Activated naive CD4-positive, alpha-beta T cell treated with anti-CD3 and anti-CD28 coated beads, Interleukin-2, amount 10 ng/mL, durations not matched to agents 7 days and 5 days (primary cell): Measurements from ENCODE around the gene PLPP1.

Experiments
- CTCF ChIA-PET: fragments of 350-600 bp; sonication (Branson Sonifier 250); formaldehyde crosslinking; loops from one replicate; lab custom pipeline; 2021; ENCODE audit warnings: antibody characterized with exemption; lab: Charles Lee
- DNase-seq: peaks from one replicate; pipeline ENCODE4 v3.0.0-alpha.2; 2020
- H3K27ac Mint-ChIP-seq: one replicate; pipeline ENCODE4 v1.8.0; 2021; ENCODE audit warnings: mild to moderate bottlenecking, moderate library complexity, mixed read lengths
- H3K27me3 Mint-ChIP-seq: one replicate; pipeline ENCODE4 v1.8.0; 2021; ENCODE audit warnings: mild to moderate bottlenecking, mixed read lengths
- H3K36me3 Mint-ChIP-seq: one replicate; pipeline ENCODE4 v1.8.0; 2021; ENCODE audit warnings: mixed read lengths
- H3K4me1 Mint-ChIP-seq: one replicate; pipeline ENCODE4 v1.8.0; 2021; ENCODE audit warnings: mixed read lengths
- H3K4me3 Mint-ChIP-seq: one replicate; pipeline ENCODE4 v1.8.0; 2021; ENCODE audit warnings: mild to moderate bottlenecking, moderate library complexity, mixed read lengths
- H3K9me3 Mint-ChIP-seq: one replicate; pipeline ENCODE4 v1.8.0; 2021; ENCODE audit warnings: mixed read lengths

The PLPP1 gene

DNA sequence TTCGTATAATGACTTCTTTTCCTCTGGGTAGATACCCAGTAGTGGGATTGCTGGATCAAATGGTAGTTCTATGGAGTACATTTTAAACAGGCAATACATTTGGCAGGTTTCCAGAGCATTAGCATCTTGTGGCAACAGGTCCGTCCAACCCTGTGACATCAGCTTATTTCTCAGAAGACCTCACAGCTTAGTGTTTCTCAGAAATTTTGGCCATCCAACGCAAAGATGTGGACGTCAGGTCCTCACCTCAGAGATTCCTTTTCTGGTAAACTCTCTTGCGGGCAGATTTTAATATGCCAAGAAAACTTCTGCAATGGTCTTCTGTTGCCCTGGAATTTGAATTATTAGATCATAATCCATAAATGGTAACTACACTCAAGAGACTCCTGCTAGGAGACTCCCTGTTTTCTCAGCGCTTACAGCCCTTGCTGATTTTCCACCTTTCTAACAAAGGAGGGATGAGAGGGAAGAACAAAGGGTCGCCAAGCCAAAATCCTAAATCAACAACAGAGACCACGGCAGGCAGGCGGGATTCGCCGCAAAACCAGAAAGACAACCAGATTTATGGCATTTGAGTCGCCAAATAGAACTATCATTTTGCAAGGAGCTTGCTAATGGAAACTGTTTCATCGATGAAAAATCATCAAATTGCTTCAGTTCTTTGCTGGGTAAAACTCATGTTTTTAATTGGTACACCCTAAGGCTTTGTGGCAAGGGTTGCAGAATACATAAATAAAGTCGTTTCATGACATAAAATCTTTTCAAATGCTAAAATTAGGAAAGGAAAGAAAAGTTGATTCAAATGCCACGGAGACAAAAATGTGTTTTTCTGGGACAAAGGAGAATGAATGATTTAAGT is 34.1 kb upstream of the PLPP1 start:
- H3K27me3 Mint-ChIP-seq: peaks cover 7% of the 10 kb centered on the region
- DNase-seq: no peak
- H3K27ac Mint-ChIP-seq: no peak overlapping the region
- no peaks in the 10 kb centered on the region for H3K36me3 Mint-ChIP-seq
- H3K9me3 Mint-ChIP-seq: no peaks in the 10 kb centered on the region
- peaks cover 22% of the 10 kb centered on the region for H3K4me1 Mint-ChIP-seq
- CTCF ChIA-PET: no interaction called here
- no peak overlapping the region for H3K4me3 Mint-ChIP-seq

DNA sequence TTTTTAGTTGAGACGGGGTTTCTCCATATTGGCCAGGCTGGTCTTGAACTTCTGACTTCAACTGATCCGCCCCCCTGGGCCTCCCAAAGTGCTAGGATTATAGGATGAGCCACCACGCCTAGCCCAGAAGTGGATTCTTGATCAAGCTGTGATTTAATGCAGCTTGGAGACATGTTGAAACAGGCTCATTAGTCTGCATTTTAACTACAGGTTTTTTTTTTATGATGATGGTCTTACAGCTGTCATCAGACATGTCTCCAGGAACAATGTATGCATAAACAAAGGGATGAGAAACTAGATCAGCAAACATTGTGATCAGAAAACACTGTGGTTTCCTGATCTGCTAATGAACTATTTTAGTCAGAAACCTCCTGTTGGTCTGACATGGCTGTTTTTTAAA is 30.0 kb upstream of the PLPP1 start:
- no peak for DNase-seq
- H3K36me3 Mint-ChIP-seq: no peaks in the 10 kb centered on the region
- no peaks in the 10 kb centered on the region for H3K9me3 Mint-ChIP-seq
- H3K27ac Mint-ChIP-seq: no peak overlapping the region
- no peak overlapping the region for H3K4me3 Mint-ChIP-seq
- CTCF ChIA-PET: no interaction called here
- H3K4me1 Mint-ChIP-seq: peaks cover 18% of the 10 kb centered on the region
- no peaks in the 10 kb centered on the region for H3K27me3 Mint-ChIP-seq

DNA sequence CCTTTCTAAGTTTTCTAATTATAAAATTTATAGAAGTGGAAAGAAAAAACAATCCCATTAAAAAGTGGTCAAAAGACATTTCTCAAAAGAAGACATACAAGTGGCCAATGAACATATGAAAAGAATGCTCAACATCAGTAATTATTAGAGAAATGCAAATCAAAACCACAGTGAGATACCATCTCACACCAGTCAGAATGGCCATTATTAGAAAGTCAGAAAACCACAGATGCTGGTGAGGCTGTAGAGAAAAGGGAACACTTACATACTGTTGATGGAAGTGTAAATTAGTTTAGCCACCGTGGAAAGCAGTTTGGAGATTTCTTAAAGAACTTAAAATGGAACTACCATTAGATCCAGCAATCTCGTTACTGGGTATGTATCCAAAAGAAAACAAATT is 23.7 kb upstream of the PLPP1 start:
- CTCF ChIA-PET: no interaction called here
- Mint-ChIP-seq H3K9me3 (no peaks in the 10 kb centered on the region), H3K27ac (no peak overlapping the region), H3K27me3 (no peaks in the 10 kb centered on the region), H3K36me3 (peaks cover 3% of the 10 kb centered on the region), H3K4me1 (no peaks in the 10 kb centered on the region), H3K4me3 (no peak overlapping the region)
- DNase-seq: no peak

DNA sequence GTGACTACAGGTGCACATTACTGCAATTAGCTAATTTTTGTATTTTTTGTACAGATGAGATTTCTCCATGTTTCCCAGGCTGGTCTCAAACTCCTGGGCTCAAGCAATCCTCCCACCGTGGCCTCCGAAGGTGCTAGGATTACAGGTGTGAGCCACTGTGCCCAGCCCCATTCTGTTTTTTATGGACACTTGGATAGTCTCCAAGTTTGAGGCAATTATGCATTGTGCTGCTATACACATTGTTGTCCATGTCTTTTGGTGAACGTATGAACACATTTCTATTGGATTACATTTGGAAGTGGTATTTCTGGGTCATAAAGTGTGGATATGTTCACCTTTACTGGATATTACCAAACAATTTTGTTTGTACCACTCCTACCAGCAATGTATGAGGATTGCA is 22.4 kb upstream of the PLPP1 start:
- no peaks in the 10 kb centered on the region for H3K27me3 Mint-ChIP-seq
- DNase-seq: no peak
- CTCF ChIA-PET: no interaction called here
- H3K27ac Mint-ChIP-seq: no peak overlapping the region
- H3K4me3 Mint-ChIP-seq: no peak overlapping the region
- H3K4me1 Mint-ChIP-seq: no peaks in the 10 kb centered on the region
- H3K9me3 Mint-ChIP-seq: no peaks in the 10 kb centered on the region
- peaks cover 5% of the 10 kb centered on the region for H3K36me3 Mint-ChIP-seq

DNA sequence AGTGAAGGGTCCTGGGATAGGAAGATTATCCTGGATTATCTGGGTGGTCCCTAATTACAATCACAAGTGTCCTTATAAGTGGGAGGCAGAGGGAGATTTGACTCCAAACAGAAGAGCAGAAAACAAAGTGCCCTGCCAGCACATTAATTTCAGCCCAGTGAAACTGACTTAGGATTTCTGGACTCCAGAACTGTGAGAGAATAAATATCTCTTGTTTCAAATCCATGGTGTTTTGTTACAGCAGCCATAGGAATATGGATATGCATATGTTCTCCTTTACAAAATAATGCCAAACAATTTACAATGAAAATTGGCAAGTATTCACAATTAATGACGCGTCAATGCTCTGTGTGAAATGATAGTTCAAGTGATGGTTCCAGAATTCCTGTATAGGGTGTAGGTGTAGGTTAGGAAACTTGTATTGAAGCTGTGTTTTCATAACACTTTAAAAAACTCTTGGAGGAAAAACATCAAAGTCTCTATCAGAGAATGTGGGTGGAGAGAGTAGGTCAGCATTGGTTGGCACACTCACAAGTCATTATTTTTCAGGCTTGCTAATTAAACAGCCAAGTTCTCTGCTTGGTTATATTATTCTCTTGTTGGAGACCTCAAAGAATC is 19.9 kb upstream of the PLPP1 start:
- Mint-ChIP-seq H3K36me3 (peaks cover 5% of the 10 kb centered on the region), H3K4me3 (no peak overlapping the region), H3K4me1 (peaks cover 5% of the 10 kb centered on the region), H3K27me3 (no peaks in the 10 kb centered on the region), H3K9me3 (no peaks in the 10 kb centered on the region), H3K27ac (no peak overlapping the region)
- no peak for DNase-seq
- CTCF ChIA-PET: no interaction called here

DNA sequence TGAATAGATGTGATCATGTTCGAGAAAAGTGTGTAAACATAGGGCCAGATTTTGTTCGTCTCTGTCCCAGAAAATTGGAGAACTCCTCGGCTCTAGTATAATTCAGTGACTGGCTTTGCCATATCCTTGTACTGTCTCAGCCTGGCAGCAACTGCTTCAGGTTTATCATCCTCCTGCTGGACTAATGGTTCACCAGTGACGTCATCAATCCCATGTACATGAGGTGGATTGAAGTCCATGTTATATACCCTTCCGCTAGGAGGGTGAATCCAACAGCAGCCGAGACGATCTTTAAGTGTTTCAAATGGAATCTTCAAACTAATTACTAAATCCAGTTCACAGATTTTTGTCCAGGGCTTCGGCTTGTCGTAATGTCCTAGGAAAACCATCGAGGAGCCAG is 17.1 kb upstream of the PLPP1 start:
- H3K36me3 Mint-ChIP-seq: peaks cover 5% of the 10 kb centered on the region
- H3K27me3 Mint-ChIP-seq: peaks cover 8% of the 10 kb centered on the region
- DNase-seq: no peak
- CTCF ChIA-PET: interaction anchor here (1.1 kb wide), 1 partner anchor 10 kb away, joined by 3 read pairs; no protein-coding TSS in a partner anchor
- no peaks in the 10 kb centered on the region for H3K9me3 Mint-ChIP-seq
- H3K27ac Mint-ChIP-seq: no peak overlapping the region
- H3K4me3 Mint-ChIP-seq: no peak overlapping the region
- H3K4me1 Mint-ChIP-seq: peaks cover 20% of the 10 kb centered on the region

DNA sequence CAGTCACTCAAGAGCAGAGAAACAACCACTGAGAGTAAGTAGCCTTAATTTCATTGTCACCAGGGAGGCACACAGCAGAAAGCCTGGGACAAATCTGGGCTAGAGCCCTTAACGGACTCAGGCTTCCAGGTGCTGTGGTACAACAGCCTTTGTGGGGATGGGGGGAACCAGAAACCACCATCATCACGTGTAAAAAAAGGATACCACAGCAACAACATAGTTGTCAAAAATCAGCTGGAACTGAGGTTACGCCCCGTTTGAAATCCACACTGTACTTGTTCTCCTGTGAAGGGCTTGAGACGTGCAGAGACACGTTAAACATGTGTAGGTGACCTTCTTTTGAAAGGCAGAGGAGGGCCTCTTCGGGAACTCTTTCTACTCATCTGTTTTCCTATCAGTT is 16.6 kb upstream of the PLPP1 start:
- Mint-ChIP-seq H3K9me3 (no peaks in the 10 kb centered on the region), H3K4me1 (peaks cover 22% of the 10 kb centered on the region), H3K27ac (no peak overlapping the region), H3K4me3 (no peak overlapping the region), H3K27me3 (peaks cover 8% of the 10 kb centered on the region), H3K36me3 (peaks cover 5% of the 10 kb centered on the region)
- no peak for DNase-seq
- CTCF ChIA-PET: interaction anchor here (1.1 kb wide), 1 partner anchor 9 kb away, joined by 3 read pairs; no protein-coding TSS in a partner anchor

DNA sequence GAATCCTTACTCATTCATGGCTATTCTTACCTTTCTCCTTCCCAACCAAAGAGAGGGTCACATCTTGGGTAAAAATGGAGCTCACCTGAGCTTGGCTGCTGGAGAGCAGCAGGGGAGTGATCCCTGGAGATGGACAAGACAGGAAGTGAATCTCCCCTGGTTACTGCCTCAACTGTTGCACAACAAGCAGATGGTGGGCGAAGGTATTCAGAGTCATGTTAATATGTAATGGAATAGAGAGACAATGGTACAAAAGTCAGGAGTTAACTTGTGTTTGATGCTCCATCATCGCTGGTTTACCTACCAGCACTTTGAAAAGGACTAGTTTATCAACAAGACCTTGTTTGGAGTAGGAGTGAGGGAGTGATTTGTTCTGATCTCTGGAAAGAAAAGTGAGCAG is 13.0 kb upstream of the PLPP1 start:
- CTCF ChIA-PET: interaction anchor here (2.1 kb wide), 1 partner anchor 144 kb away, joined by 8 read pairs; no protein-coding TSS in a partner anchor
- Mint-ChIP-seq H3K27ac (no peak overlapping the region), H3K4me1 (peaks cover 40% of the 10 kb centered on the region), H3K4me3 (no peak overlapping the region), H3K36me3 (peaks cover 4% of the 10 kb centered on the region), H3K27me3 (peaks cover 8% of the 10 kb centered on the region), H3K9me3 (no peaks in the 10 kb centered on the region)
- DNase-seq: no peak

DNA sequence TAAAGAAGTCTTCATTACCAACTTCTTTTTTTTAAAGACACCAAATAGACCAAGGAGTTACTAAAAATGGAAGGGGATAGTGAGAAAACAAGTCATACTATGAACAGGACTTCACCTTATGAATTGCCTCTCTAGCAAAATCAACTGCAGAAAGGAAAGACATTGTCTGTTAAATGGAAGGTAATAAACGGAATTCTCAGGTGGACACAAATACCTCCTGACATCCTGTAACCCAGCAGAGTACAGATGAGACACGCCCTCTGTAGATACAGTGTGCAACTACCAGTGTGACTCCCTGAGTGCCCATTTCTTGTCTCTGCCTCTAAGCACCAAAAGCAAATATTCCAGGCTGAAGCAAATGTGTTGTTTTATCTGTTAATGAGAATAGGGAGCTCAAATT is 12.2 kb upstream of the PLPP1 start:
- CTCF ChIA-PET: interaction anchor here (2.1 kb wide), 1 partner anchor 145 kb away, joined by 8 read pairs; no protein-coding TSS in a partner anchor
- DNase-seq: no peak
- H3K4me3 Mint-ChIP-seq: no peak overlapping the region
- H3K36me3 Mint-ChIP-seq: peaks cover 4% of the 10 kb centered on the region
- peaks cover 8% of the 10 kb centered on the region for H3K27me3 Mint-ChIP-seq
- H3K27ac Mint-ChIP-seq: no peak overlapping the region
- H3K4me1 Mint-ChIP-seq: peaks cover 44% of the 10 kb centered on the region
- no peaks in the 10 kb centered on the region for H3K9me3 Mint-ChIP-seq

DNA sequence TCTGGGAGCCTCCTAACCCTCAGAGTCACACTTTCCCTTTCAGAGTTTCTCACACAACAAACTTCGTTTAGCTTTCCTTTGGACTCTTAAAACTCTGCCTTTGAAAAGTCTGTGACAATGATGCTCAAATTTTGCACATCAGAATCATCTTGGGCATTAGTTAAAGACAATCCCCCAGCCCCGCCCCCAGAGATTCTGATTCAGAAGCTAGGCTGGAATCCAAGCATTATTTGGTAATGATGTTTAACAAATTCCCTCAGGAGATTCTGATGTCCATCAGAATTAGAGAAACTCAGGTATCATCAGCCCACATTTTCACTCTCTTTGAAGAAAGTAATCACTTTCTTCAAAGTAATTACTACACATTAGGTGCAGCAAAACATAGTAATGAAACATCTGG is 9.6 kb upstream of the PLPP1 start:
- Mint-ChIP-seq H3K9me3 (no peaks in the 10 kb centered on the region), H3K36me3 (peaks cover 4% of the 10 kb centered on the region), H3K27me3 (peaks cover 8% of the 10 kb centered on the region), H3K4me3 (no peak overlapping the region), H3K27ac (no peak overlapping the region), H3K4me1 (peaks cover 63% of the 10 kb centered on the region)
- no peak for DNase-seq
- CTCF ChIA-PET: no interaction called here

DNA sequence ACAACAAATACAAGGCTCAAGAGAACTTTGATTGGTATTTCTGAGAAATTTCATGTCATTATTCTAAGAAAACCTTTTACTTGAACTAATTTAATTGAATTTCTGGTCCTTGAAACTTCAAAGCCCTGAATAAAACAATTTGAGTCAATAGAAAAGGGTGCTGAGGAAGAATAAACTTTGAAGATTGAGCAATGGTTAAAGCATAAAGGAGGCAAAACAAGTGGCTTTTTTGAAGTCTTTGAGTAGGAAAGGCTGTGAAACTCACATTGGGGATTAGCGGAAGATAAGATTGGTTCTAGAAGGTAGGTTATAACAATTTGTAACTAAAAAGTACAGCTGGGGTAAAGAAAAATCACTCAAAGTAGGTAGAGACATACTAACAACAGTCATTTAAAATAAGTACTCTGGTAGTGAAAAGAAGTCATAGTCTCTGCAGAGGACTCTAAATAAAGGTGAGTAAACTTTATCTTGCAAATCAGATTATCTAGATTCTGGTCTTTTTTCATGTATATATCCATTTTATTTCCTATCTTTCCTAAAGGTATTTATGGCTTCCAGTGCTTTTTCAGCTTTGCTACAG is 6.4 kb upstream of the PLPP1 start:
- Mint-ChIP-seq H3K4me3 (peak overlapping the region; percentile 58), H3K27ac (peak overlapping the region; percentile 90), H3K27me3 (no peaks in the 10 kb centered on the region), H3K4me1 (peaks cover 68% of the 10 kb centered on the region), H3K9me3 (no peaks in the 10 kb centered on the region), H3K36me3 (no peaks in the 10 kb centered on the region)
- no peak for DNase-seq
- CTCF ChIA-PET: interaction anchor here (0.5 to 1.2 kb wide), 2 partner anchors 8 to 148 kb away, joined by 3 to 4 read pairs; no protein-coding TSS in a partner anchor

DNA sequence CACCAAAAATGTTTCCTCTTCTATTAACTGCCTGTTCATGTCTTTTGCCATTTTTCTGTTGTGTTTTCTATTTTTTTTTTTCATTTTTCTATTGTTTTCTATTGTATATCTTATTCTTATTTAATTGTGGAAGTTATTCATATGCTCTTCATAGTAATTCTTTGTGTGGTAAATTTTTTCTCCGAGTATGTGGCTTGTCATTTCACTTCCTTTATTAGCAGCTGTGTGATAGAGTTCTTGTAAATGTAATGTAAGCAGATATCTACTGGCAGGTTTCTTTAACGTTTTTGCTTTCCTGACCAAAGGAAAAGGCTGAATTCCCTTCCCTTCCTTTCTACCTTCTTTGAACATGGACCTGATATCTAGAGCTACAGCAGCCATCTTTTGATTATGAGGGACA is 5.8 kb upstream of the PLPP1 start:
- H3K4me1 Mint-ChIP-seq: peaks cover 71% of the 10 kb centered on the region

DNA sequence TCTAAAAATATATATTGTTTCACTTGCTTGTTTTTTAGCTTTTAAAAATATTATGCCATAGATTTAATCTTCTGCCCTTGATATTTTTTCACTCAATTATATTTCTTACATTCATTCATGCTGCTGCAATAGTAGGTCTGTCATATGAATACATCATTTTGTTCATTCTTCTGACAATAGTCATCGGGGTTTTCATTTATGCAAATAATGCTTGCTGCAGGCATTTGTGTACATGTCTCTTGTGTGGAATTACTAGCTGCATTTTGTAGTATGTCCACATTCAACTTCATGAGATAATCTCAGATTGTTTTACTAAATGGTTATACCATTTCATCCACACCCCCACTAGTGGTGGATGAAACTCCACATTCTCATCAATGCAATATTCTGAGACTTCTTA is 5.3 kb upstream of the PLPP1 start:
- CTCF ChIA-PET: no interaction called here
- H3K4me3 Mint-ChIP-seq: peak overlapping the region; percentile 1
- H3K4me1 Mint-ChIP-seq: peaks cover 76% of the 10 kb centered on the region
- H3K27me3 Mint-ChIP-seq: no peaks in the 10 kb centered on the region
- no peaks in the 10 kb centered on the region for H3K36me3 Mint-ChIP-seq
- H3K27ac Mint-ChIP-seq: peak overlapping the region; percentile 90
- no peak for DNase-seq
- no peaks in the 10 kb centered on the region for H3K9me3 Mint-ChIP-seq

More for the DNA sequence above, 5.8 kb upstream of the PLPP1 start:
- Mint-ChIP-seq H3K9me3 (no peaks in the 10 kb centered on the region), H3K27ac (peak overlapping the region; percentile 90), H3K27me3 (no peaks in the 10 kb centered on the region), H3K4me3 (peak overlapping the region; percentile 50), H3K36me3 (no peaks in the 10 kb centered on the region)
- CTCF ChIA-PET: interaction anchor here (1.2 kb wide), 1 partner anchor 149 kb away, joined by 4 read pairs; no protein-coding TSS in a partner anchor
- DNase-seq: no peak

DNA sequence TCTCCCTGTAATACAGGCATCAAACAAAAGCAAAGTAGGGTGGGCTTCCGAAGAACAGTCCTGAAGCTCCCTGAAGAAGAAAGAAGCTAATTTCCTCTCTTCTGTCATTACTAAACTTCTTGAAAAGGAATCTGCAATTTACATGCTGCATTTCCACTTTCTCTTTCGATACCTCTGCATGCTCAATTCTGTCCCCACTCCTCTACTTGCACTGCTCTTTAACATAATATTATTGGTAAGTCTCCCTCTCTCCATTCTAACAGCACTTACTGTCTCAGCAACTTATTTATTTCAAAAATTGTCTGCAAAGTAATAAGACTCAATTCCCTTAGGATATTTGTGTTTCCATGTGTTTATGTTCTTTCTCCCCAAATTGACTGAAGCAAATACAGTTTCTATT is 3.9 kb upstream of the PLPP1 start:
- peak; percentile 23 for DNase-seq
- H3K9me3 Mint-ChIP-seq: no peaks in the 10 kb centered on the region
- no peaks in the 10 kb centered on the region for H3K27me3 Mint-ChIP-seq
- H3K27ac Mint-ChIP-seq: peak overlapping the region; percentile 85
- peaks cover 71% of the 10 kb centered on the region for H3K4me1 Mint-ChIP-seq
- CTCF ChIA-PET: interaction anchor here (1.2 kb wide), 1 partner anchor 153 kb away, joined by 3 read pairs; no protein-coding TSS in a partner anchor
- peak overlapping the region; percentile 51 for H3K4me3 Mint-ChIP-seq
- peaks cover 4% of the 10 kb centered on the region for H3K36me3 Mint-ChIP-seq
